ENCODE data around the gene KDM4D.
A peak's percentile ranks its signal among the peaks of the same experiment; 100 is the strongest.
"Not testable (repeated sequence)": the region's sequence is repeated elsewhere in the genome, so short reads cannot be mapped to it uniquely, and the experiment has no call there.

KDM4D gene

DNA sequence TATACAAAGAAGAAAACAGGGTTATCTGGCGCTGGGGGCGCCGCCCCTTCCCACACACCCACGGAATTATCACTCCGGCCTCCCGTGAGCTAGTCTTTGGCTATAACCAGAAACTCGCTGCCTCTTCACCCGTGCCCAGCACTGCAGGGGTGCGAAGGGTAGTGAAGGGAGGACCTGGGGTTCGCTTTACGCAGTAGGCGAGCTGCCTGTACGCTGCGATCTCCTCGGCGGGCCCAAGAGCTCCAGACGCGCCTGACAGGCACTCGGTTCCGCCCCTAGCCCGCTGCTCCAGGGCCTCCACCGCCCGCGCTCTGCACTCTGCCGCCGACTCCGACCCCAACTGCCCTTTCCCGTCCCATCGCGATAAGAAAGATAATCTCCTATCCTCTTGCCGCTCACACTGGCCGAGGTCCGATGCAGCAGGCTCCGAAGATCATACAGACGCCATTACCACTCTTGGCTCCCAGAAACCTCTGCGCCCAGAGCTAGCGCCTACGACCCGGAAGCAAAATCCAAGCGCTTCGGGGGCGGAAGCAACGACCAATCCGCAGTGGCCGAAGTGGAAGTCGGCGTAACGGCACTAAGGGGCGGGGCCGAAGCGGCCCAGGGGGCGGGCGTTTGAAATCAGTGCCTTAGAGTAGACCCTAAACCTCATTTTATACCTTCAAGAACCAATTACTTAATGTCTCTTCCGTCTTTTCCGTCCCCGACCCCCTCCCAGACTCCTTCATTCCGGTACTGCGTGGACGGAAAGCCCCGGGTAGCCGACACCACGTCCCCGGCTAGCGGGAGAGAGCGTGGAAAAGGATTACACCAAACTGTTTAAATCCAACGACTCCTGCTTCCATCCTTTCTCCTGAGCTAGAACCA is at the start of gene KDM4D, which contains the start of gene CWC15:
Gene KDM4D (plus strand): TSS at position 611 of the 870 bp plus-strand sequence. CDS start 23,664 bp downstream, outside the sequence.
Gene CWC15 (minus strand): TSS at position 458 of the 870 bp plus-strand sequence. CDS start 1,371 bp downstream, outside the sequence.
- DNase-seq: peak; percentile 68

DNA sequence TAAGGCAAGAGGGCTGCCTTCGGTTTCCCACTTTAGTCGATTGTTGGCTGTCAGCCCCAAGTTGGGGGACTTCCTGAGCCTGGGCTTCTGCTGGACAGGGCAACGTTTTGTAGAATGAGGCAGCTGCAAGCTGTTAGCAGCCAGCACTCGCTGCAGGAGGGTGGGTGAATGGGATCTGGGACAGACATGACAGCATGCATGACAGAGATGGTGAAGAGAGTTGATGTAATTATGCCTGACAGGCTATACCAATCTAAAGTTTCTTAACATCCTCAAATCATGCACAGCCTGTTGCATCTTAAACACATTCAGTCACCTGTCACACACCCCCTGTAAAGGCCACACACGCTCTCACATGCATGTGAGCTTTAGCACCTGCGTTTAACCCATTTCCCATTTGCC is 49.3 kb upstream of the KDM4D start:
- DNase-seq: no peak

- DNase-seq: no peak
Measured at GRCh38 chr11:94924612-94925011, 48.9 kb upstream of the KDM4D start.

DNA sequence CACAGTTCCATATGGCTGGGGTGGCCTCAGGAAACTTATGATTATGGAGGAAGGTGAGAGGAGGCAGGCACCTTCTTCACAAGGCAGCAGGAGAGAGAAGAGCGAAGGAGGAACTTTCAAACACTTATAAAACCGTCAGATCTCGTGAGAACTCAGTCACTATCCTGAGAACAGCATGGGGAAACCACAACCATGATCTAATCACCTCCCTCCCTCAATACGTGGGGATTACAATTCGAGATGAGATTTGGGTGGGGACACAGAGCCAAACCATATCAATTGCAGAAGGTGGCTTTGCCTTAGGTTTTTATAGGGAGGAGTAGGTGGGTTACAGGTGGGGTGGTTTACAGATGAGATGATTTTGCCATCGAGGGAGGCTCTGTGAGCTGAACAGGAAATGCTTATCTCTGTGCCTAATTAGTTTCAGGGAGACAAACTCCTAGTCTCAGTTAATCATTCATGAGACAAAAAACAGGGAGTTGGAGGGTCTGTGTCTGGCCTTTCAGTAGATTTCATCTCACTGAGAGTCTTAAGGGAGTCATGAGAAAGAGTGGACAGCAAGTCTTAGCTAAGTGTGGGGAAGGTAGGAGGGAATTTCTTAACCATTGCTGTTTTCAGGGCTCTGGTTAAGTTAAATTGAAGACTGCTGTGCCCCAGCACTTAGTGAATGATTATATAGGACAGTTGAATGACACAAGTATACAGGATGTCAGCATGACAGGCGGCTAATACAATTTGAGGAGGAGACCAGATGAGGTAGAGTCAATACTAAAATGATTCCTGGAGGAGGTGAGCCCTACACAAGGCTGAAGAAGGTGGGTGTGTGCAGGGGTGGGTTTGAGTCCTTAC is 47.9 kb upstream of the KDM4D start:
- no peak for DNase-seq

DNA sequence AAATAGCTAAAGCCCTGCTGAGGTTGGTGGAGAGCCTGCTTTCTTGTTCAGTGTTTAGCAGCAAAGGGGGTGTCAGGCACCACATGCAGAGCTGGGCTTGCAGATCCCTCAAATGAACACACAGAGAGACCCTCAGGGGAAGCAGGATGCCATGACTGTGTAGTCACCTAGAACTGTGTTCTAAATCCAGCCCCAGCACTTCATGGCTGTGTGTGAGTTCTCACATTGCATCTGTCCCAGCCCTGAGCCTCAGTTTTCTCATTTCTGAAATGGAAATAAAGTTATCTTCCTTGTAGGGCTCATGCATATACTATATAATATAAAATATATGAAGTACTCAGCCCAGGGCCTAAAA is 47.3 kb upstream of the KDM4D start:
- DNase-seq: no peak

DNA sequence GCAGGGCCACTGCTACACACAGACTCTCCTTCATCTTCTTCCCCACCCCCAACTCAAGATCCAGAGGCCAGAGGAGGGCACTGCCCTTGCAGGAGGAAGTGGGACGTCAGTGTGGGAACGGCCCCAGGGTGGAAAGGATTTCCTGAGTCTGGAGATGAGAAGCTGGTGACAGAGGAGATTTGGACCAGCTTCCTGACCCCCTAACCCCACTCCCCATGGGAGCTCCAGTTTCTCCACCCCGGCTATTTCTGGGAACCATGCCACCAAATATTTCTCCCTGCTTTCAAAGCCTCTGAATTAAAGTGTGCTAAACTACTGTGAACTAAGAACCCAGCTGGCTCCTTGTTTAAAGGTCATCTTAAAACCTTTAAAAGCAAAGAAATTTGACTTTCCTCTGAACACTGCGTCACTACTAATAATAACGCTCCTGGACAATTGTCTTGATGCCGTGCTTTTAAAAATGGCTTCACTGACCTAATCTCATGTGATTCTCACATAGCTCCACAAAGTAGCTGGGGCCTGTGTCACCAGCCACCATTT is 46.7 kb upstream of the KDM4D start:
- no peak for DNase-seq

- no peak for DNase-seq
Measured at GRCh38 chr11:94928117-94928990, 45.2 kb upstream of the KDM4D start.

GRCh38 chr11:94932072-94932471 is 41.4 kb upstream of the KDM4D start:
- not testable (repeated sequence) for DNase-seq

DNA sequence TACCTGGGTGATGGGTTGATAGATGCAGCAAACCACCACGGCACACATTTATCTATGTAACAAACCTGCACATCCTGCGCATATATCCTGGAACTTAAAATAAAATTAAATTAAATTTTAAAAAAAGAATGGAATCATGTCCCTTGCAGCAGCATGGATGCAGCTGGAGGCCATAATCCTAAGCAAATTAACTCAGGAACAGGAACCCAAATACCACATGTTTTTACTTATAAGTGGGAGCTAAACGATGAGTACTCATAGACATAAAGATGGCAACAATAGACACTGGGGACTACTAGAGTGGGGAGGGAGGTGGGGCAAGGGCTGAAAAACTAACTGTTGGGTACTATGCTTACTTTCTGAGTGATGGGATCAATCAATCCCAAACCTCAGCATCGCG is 41.0 kb upstream of the KDM4D start:
- DNase-seq: no peak

- no peak for DNase-seq
Measured at GRCh38 chr11:94933223-94934130, 40.0 kb upstream of the KDM4D start.

DNA sequence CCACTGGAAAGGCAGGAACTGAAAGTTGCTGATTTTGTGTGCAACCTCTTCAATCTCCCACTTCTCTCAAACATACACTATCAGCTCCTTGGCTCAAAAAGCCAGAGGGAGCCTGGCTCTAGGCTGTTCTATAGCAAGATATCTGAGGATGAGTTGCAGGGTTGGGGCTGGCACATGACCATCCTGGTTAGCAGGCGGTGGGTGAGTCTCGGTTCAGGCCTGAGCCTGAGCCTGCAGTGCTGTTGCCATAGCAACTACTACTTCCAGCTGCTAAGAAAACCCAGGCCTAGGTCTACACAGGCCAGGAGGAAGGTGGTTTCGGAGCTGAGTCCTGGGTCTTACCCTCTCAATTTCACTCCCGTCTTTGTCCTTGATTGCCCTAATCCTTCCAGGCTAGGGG is 39.1 kb upstream of the KDM4D start:
- DNase-seq: no peak

DNA sequence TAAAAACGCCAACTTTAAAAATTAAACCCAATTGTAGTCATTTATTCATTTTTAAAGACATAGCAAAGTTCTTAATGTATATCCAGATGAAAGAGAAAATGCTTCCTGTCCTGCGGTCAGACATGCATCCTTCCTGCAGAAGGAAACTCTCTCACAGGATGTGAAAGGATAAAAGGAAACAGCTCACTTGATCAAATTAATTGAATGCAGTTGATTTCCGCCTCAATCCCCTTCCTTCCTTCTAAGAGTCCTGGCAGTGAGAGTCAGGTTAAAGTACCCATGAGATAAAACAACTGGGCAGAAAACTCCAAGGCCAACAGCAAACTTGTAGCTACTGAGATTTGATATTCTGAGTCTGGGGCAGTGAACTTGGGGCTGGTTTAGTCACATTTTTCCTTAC is 38.7 kb upstream of the KDM4D start:
- DNase-seq: no peak

DNA sequence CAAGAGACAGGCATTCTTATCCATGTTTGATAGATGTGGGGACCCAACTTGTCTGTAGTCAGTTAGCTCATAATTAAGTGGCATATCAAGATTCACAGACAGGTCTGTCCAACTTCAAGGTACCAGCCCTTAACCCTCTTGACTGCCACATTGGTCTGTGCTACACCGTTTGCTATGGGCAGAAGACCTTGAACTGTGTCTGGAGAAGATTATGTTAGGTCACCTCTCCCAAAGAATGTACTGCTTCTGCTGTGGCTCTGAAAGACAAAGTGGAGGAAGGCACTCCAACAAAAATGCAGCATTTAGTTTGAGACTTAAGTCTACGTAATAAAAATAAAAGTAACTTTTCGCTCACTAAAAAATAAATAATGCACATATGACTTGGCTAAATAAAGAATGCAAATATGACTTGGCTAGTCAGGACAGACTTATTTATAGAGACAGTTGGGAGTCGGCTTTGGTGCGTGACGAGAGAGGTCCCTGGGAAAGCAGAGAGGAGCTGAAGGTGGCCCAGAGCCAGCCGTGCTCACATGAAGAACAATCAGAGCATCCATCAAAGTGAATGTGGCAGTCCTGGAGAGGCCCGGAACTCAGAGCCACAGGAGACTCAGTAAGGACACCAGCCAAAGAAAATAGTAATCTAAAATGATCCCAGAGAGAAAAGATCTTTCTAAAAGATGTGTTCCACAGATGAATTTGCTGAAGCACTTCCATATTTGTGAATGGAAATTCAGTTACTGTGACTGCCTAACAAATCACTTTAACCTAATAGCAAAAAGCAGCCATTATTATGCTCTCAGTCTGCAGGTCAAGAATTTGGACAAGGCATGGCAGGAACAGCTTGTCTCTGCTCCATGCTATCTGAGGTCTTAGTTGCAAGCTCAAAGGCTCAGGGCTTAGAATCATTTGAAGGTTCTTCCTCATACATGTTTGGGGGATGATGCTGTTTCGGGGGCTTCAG is 35.1 kb upstream of the KDM4D start:
- DNase-seq: no peak

GRCh38 chr11:94939346-94939745 is 34.2 kb upstream of the KDM4D start:
- no peak for DNase-seq

GRCh38 chr11:94941131-94941530 is 32.4 kb upstream of the KDM4D start:
- no peak for DNase-seq

DNA sequence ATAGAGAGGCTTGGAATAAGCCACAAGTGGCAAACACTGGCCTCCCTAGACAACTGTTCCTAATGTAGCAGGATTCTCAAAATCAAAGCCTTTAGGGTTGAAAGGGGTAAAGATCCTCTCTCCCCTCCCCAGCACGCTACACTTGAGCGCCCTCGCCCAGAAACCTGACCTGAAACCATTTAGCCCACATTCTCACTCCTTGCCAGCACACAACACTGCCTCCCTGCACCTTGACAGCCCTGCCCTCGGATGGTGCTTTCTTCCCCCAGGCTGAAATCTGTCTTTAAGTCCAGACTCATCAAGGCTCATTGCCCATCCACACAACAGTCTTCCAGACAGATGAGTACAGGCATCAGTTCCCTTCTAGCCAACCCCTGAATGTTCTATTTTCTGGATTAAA is 26.7 kb upstream of the KDM4D start:
- no peak for DNase-seq

DNA sequence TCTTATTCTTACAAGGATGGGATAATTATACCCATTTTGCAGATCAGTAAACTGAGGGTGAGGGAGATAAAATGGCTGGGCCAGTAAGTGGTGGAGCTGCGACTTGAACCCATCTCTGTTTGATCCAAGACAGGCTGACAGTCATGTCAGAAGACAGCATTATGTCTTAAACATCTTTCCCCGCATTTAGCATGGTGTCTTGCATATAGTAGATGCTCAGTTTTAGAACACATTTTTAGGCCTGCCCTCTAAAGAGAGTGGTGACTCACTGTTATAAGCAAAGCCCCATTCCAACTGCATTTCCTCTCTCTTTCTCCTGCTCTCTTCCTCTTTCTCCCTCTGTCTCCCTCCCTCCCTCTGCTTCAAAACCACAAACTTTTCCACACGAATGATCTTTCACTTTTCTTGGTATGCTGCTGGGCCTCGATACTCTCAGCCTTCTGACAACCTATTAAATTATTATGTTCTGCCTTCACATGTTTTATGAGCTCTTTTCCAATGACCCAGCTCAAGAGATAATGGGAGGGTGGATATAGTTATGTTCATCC is 25.4 kb upstream of the KDM4D start:
- no peak for DNase-seq

DNA sequence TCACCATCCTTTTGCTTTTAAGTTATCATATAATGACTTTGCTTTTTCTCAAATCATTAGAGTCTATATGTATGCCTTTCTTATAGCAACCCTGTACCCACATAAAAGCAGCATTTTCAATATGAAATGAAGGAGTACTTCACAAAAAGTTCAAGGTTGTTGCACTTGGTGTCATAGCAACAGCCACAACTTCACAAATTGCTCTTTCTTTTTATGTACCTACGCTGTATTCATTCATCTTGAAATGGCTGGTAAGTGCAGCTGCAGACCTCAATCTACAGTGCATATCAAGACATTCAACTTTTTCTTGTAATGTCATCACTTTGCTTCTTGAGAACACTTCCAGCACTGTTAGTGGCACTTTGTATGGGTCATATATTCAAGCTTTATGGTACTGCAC is 18.8 kb upstream of the KDM4D start:
- no peak for DNase-seq

GRCh38 chr11:94956963-94957362 is 16.5 kb upstream of the KDM4D start:
- DNase-seq: no peak

DNA sequence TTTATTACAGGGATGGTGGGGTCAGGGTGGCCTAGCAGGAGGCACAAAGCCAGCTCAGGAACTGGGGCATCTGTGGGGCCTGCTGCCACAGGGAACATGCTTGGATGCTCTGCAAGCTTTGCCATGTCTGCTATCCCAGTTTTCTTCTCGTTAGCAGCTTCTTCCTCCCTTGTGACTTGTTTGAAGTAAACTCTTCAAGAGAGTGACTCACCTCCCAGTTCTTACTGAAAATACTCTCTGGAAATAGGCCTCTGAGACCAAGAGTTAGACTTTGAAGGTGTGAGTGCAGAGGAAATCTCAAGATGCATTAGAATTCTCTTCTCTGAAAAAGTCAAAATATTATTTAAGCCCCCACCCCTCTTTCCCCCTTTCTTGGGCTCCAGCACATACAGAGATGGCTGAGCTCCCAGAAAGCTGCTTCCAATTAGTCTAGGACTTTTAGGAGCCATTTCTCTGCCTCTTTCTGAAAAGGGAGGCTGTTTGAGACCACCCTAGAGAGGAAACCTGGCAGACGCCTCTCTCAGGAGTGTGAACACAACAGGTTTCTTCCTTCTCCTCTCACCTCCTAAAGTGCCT is 15.3 kb upstream of the KDM4D start:
- DNase-seq: no peak
